GM12801 (cell line): ENCODE data around the gene CTSL.

Experiments
- CTCF ChIP-seq: IDR thresholded peaks from one replicate; pipeline ENCODE4 v1.5.1; 2011; ENCODE audit warnings: control low read depth; ENCODE audit not compliant: insufficient read length; ENCODE audit errors: extremely low read depth

CTSL gene

DNA sequence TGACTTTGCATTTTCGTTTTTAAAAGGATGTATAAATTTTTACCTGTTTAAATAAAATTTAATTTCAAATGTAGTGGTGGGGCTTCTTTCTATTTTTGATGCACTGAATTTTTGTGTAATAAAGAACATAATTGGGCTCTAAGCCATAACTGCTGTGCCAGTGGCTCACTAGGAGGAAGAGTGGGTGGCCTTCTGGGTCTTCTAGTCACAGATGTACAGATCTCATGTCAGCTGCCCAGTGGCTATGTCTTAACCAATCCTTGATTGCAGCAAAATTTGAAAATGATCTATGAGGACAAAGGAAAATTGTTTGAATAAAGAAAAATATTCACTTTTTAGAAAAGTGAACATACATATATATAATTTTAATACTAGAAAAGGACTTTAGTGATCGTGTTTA is 5.4 kb downstream of the CTSL start:
- no peak for TF ChIP-seq CTCF

- no peak for TF ChIP-seq CTCF
Observed at GRCh38 chr9:87732344-87732743, 6.4 kb downstream of the CTSL start.

GRCh38 chr9:87732756-87733155 is 6.8 kb downstream of the CTSL start:
- no peak for TF ChIP-seq CTCF

DNA sequence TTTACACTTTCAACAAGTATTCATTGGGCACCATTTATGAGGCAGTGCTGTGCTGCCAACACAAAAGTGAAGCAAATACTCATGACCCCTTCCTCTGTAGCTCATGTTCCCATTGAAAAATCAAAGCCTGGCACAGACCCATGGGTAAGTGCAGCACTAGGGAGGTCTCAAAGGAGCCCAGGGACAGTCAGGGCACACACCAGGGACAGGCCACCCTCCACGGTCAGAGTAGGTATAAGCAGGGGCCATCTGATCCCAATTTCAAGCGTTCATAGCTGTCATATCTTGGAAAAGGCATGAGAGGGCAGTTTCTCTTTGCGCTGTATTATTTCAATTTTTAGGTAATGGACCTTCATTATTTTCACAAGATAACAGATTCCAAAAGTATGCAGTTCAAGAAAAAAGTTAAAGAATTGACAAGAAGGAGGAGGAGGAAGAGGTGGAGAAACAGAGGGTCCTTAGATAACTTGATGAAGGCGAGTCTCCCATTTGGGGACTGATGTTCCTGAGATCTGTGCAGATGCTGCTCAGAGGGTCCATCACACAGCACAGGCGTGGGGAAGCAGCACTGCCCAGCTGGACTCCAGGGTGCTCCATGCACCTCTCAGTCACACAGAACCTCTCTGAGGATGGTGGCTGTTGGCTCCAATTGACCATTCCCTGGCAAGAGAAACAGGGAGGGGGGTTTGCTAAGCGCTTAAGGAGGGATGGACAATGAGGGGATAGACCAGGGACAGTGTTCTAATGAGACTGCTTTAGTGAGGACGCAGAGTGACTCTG is 7.5 kb downstream of the CTSL start:
- TF ChIP-seq CTCF, result no peak

DNA sequence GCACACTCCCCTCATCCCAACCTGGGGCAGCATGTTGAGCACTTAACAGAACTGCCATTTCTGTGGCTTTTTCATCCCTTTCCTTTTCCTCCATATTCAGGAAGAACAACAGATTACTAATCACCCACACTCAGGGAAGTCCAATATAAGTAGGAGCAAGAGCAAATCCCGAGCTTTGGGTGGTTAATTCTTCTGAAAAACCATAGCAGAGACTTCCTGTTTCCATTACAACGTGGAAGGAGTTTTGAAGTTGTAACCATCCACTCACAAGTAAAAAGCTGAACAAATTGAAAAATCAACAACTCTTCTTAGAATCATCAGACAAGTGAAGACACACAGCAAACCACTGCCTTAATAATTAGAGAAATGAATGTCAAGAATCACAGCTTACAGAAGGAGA is 8.2 kb downstream of the CTSL start:
- TF ChIP-seq CTCF, result no peak

- no peak for TF ChIP-seq CTCF
Observed at GRCh38 chr9:87739546-87739945, 13.6 kb downstream of the CTSL start.

- TF ChIP-seq CTCF, result no peak
Observed at GRCh38 chr9:87740209-87740608, 14.3 kb downstream of the CTSL start.
